Measurements from ENCODE around the gene FUT7.

FUT7 gene

DNA sequence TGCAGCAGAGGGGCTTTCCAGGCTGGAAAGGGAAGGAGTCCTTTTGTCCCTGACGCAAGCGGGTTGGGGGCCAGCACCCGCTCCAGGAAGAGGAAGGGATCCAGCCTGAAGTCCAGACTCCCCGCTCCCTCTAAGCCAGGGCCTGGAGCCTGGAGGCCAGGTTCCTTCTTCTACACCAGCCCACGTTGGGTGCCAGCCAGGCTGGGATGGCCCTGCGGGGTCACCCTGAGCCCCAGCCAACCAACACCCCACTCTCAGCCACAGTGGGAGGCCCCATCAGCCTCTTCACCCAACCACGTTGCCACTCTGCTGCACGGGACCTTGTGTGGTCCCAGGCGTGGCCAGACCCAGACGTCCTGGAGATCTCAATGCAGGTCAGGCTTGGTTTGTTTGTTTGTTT is 970 bp upstream of the FUT7 start:
- no peak for DNase-seq

DNA sequence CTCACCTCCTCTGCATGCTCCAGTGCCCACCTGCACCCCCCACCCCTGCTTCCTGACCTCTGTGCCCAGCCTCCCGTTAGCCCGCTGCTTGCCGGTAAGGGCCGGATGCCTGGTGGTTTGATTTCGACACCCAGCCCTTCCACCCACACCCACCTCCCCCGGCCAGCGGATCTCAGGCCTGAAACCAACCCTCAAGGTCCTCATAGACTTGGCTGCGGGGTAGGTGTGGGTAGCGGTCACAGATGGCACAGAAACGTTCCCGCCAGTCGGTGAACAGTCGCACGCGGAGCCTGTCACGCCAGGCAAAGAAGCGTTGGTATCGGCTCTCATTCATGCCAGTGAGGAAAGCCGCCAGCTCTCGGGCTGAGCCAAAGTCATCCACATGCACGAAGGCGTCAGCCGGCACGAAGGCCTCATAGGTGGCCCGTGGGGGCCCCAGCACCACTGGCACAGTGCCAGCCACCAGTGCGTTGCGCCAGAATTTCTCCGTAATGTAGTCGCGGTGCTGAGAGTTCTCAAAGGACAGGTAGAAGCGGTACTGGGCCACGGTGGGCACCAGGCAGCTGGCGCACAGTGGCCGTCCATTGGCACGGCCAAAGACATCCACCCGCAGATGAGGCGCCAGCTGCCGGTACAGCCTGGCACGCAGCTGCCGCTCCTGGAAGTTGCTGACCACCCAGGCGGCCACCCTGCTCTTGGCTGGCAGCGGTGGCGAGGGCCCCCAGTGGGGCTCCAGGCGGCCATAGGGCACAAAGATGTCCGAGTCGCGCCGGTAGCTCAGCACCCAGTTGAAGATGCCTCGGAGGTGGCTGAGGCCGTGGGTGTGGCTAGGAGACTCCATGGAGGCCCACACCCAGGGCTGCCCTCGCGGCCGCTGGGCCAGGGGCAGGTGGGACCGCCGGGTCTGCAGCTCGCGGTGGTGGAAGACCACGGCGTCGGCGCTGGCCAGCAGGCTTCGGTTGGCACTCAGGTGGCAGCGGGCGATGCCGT is 1.1 kb downstream of the FUT7 start:
- DNase-seq, result no peak

DNA sequence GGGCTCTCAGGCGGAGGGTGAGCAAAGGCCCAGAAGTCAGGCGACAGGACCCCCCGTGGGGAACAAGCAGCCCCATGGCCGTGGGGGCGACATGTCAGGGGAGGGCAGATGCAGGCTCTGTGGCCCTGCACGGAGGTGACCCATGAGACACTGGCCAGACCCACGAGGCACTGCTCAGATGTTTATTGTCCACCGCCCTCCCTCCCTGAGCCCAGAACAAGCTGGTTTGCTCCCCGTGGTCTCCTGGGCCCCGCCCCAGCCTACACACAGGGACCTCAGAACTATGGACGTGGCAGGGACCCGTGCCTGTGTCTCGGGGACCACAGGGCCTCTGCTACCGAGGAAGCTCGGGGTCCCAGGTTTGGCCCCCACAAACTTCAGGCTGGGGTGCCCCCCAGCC is 1.9 kb downstream of the FUT7 start:
- no peak for DNase-seq

DNA sequence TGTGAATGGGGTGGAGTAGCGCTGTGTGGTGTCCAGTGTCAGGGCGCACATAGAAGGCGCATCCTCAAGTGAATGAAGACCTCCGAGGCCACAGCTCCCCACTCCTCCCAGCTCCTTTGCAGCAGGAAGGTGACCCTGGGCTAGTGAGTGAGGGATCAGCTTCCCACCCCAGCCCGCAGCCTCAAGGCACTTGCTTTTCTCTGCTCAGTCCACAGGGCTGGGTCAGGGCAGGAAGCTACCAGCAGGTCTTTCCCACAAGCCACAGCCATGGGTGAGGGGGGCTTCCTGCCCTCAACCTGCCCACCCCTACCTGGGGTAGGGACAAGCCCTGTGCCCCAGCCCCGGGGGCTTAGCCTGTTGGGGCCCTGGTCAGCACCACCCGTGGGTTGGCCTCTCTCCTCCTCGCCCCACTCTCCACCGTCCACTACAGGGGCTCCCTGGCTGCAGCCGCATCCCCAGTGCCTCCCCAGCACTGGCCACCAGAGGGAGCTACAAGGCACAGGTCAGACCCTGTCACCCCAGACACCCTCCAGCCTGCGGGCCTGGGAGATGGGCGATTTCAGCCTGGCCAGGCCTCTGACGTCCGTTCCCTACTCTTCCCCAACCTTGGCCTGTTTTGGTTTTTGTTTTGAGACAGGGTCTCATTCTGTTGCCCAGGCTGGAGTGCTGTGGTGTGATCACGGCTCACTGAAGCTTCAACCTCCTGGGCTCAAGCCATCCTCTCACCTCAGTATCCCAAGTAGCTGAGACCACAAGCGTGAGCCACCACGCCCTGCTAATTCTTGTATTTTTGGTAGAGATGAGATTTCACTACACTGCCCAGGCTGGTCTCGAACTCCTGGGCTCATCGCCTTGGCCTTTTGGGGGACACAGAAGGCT is 2.6 kb downstream of the FUT7 start:
- peak in 1 of 2 experiments; percentile 8 for DNase-seq

GRCh38 chr9:137028263-137029057 is 3.4 kb downstream of the FUT7 start:
- DNase-seq, result peak in 1 of 2 experiments; percentile 33

GRCh38 chr9:137027369-137028262 is 4.3 kb downstream of the FUT7 start, which contains the start of gene ABCA2:
Gene ABCA2 (minus strand): TSS chr9:137028237. CDS start chr9:137028140, 97 bp downstream.
- no peak for DNase-seq

DNA sequence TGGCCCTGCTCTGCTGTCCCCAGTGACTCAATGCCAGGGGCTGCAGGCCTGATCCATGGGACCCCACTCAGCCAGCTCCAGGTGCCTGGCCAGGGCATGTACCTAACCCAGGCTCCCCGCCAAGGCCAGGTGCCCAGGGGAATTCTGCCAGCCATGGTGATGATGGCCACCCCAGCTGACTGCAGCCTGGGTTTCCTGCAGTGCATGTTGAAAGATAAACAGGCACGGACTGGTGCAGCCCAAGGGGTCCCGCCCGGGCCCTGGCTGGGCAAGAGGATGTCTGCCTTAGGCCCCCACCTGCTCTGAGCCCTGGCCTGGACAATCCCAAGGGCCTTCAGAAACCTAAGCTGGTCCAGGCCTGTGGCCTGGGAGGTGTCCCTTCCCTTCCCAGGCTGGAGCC is 5.1 kb downstream of the FUT7 start:
- DNase-seq, result no peak

DNA sequence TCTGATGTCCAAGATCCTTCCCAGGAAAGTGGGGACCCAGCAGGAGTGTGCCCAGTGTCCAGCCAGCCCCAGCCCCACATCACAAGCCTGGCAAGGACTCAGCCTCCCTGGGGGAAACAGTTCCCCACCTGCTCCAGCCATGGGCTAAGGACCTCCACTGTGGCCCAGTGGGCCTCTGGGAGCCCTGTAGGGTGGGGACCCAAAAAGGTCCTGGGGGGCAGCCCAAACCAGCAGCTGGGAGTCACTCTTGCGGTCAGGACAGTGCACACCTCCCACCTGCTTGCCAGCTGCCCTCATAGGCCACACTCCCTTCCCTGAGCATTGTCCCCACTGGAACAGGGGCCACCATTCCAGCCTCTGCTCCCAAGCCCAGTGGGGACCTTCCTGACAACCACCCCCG is 5.5 kb downstream of the FUT7 start:
- DNase-seq, result no peak

- DNase-seq, result peak; percentile 21 to 77
Observed at GRCh38 chr9:137025517-137025966, 6.3 kb downstream of the FUT7 start.

GRCh38 chr9:137023583-137023991 is 8.3 kb downstream of the FUT7 start:
- DNase-seq, result no peak

DNA sequence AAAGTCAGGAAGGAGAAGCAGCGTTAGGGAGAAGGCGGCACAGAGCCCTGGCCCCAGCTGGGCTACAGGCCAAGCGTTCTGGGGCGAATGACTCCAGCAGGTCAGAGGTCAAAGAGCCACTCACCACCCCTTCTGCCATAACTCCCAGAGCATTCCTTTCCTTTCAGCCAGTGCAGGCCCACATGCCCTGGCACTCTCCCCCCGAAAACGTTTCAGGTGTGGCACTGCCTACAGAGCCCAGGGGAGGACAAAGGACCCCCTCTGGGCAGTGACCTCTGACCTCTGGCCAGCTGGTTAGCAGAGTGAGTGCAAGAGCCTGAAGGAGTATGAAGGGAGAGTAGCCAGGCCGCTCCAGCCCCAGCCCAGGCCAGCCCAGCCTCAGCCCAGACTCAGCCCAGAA is 8.7 kb downstream of the FUT7 start:
- DNase-seq, result no peak

- DNase-seq, result no peak
Observed at GRCh38 chr9:137022662-137023008, 9.3 kb downstream of the FUT7 start.

DNA sequence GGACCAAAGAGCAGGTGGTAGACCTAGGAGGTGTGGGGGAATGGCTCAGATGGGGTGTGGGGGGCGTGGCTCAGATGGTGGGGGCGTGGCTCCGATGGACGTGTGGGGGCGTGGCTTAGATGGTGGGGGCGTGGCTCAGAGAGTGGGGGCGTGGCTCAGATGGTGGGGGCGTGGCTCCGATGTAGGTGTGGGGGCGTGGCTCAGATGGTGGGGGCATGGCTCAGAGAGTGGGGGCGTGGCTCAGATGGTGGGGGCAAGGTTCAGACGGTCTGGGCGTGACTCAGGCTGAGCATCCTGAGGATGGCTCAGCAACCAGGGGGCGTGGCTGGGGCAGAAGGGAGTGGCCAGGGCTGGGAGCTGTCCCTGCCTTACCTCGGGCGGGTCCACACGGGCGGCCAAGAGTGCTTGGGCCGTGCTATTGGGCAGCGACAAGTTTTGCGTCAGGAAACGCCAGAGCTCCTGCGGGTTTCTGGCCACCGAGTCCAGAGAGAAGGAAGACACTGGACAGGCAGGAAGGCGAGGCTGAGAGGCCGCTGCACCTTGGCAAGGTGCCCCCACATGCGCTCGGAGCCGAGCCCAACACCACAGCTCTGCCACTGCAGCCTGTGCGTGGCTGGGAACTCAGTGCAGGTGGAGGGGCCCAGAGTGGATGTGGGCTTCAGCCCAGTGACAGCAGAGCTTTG is 9.8 kb downstream of the FUT7 start:
- DNase-seq, result no peak

DNA sequence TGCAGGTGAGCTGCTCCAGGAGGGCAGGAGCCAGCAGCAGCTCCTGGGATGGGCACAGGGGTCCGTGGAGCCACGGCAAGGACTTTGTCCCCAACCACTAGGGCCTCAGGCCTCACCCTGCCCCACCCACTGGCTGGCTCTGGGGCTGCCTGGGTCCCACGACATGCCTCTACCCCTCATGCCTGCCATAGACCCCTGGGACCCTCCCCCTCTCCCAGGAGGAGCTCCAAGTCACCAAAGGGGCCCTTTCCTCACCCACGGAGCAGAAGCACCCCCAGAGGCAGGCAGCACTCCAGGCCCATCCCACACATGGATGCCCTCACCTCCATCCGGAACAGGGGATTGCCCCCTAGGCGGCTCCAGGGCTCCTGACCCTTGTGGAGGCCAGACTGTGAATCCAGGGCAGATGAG is 10.3 kb downstream of the FUT7 start:
- DNase-seq, result no peak

GRCh38 chr9:137020771-137021567 is 10.9 kb downstream of the FUT7 start:
- DNase-seq, result no peak

- DNase-seq, result no peak
Observed at GRCh38 chr9:137019891-137020683, 11.8 kb downstream of the FUT7 start.

DNA sequence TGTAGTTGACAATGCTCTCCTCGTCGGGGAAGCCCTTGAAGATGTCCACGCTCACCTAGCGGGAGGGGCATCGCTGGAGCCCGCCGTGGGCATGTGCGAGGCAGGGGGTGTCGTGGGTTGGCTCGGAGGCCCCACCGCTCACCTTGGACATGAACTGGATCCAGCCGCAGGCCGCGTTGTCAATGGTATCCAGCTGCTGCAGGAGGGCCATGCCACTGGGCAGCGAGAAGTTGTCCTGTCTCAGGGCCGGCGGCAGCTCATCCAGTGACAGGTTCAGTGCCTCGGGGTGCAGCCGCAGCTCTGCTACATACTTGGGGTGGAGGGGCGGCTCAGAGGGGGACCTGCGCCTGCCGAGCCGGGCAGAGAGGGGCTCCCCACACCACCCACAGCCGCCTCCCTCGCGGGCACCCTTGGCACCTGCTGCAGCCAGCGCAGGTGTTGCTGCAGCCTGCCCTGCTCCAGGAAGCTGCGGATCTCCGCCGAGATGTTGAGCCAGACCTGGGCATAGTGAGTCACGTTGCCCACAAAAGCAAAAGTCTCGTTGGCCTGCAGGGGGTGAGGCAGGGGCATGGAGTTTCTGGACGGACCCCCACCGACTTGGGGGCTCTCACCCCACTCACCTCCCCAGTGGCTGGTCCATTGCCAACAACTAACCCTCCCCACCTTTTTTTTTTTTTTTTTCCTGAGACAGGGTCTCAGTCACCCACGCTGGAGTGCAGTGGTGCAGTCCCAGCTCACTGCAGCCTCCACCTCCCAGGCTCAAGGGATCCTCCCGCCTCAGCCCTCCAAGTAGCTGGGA is 12.9 kb downstream of the FUT7 start:
- no peak for DNase-seq

DNA sequence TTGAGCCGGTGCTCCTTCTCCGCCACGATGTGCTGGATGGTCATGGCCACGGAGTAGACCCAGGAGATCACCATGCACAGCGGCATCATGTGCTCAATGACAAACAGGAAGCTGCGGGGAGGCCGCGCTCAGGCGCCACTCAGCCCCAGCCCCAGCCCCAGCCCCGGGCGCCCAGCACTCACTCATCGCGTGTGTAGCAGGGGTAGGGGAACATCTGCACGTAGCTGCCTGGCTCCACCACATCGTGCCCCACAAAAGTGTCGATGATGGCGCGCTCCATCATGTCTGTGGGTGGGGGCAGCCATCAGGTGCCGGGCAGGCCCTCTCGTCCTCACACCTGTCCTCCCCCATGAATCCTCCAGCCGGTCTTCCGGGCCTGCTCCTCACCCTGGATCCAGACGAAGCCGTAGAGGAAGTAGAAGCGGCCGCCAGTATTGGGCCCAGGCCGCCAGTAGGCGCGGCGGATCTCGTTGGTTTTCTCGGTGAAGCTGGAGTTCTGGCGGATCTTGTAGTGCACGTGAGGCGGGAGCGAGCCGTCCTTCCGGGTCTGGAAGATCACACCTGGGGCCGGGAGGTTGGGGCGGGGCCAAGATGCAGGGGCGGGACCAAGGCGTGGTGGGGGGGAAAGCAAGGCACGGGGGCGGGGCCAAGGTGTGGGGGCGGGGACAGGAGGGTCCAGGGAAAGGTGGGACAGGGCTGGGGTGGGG is 13.9 kb downstream of the FUT7 start:
- no peak for DNase-seq

All from NCI-H187 (cell line).